Stimulated activated CD8-positive, alpha-beta memory T cell treated with anti-CD3 and anti-CD28 coated beads, Interleukin-12 subunit alpha, Interleukin-12 subunit beta, amount 100 ng/mL, for 24 hours (primary cell): ENCODE measurements around the gene LRRC4B.

ENCODE experiments used
- DNase-seq: peaks from one replicate; pipeline ENCODE4 v3.0.0-alpha.2; 2020; ENCODE audit errors: extremely low read depth

The LRRC4B gene

GRCh38 chr19:50520822-50521465, 47.3 kb downstream of the LRRC4B start:
- DNase-seq: no peak

GRCh38 chr19:50519006-50519575, 49.1 kb downstream of the LRRC4B start:
- no peak for DNase-seq

DNA sequence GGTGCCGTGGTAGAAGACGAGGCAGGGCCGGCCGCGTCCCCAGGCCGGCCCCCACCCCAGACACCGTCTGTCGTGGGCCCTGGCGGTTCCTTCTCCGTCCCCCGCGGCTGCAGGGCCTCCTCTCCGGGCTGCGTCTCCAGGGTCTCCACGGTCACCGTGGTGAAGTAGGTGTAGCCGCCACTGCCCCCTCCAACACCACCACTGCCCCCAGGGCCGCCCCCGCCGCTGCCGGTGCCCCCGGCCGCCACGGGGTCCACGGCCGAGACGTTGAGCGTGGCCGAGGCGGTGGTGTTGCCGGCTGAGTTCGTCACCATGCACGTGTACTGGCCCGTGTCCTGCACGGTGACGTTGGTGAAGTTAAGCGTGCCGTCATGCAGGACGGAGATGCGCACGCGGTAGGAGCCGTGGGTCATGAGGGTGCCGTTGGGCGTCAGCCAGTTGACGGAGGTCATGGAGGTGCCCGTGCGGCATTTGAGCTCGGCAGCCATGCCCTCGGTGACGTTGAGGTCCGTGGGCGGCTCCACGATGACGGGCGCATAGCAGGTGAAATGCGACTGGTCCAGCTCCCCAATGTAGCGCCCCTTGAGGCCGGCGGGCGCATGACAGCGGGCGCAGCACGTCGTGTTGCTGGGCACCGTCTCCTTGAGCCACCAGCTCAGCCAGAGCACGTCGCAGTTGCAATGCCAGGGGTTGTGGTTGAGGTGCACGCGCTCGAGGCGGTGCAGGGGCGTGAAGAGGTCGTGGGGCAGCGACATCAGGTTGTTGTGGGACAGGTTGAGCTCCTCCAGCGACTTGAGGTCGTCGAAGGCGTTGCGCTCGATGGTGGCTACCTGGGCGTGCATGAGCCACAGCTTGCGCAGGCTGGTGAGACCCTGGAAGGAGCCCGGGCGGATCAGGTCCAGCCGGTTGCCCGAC, 49.9 kb downstream of the LRRC4B start:
- DNase-seq: no peak

DNA sequence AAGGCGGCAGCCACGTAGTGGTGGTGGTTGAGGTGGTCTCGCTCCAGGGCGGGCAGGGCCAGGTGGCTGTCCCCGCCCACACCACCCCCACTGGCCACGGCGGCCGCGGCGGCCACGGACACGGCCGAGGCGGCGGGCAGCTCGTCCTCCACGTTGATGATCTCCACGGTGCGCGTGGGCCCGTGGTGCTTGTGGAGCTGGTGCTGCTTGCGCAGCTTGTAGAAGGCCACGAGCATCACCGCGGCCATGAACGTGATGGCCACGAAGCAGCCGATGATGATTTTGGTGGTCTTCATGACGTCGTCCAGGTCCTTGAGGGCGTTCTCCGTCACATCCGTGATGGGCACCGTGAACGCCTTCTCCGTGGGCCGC, 50.5 kb downstream of the LRRC4B start:
- DNase-seq: no peak

DNA sequence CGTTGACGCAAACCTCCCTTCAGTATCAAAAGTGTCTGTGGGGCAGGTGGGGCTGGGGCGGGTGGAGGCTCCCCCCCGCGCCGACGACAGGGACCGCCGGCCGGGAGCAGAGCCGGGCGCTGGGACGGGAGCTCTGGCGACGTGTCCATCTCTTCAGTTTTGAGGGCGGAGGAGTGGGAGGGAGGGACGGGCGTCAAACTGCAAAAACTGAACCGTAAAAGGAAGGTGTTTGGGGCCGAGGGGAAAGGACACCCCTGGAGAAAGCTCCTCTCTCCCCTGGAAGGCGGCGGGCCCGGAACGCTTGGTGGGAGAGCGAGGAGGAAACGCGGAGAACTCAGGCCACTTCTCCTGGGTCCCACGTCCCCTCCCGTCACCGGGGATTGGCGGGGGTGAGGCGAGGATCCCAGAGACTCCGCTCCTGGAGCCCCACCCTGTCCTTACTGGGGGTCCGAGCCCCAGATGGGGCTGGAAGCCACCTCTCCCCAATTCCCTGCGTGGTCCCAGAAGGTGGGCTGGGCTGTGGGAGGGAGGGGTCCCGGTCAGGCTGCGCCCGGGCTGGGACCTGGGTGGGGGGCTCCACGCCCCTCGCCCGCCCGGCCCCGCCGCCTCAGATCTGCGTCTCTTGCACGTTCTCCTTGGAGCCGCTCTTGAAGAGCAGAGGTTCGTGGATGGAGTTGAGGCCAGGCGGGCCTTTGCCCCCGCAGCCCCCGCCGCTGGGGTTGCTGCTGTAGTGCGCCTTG, 51.1 kb downstream of the LRRC4B start:
- DNase-seq: no peak

DNA sequence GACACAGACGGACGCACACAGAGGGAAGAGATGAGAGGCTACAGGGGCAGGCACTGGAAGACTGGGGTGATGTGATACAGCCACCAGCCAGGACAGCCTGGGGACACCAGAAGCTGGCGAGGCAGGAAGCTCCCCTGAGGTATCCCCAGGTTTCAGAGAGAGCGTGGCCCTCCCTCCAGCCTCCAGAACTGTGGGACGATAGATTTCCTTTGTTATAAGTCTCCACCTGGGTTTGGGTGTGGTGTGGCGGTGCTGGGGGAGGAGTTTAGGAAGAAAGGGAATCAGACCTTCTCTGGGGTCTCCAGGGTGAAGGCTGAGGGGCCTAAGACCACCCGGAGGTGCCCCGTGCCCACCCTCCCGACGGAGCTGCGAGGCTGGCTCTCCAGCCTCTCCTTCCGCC, 51.8 kb downstream of the LRRC4B start:
- no peak for DNase-seq

- no peak for DNase-seq
Measured at GRCh38 chr19:50515168-50515561, 53.1 kb downstream of the LRRC4B start.

- no peak for DNase-seq
Measured at GRCh38 chr19:50514346-50515167, 53.7 kb downstream of the LRRC4B start.

GRCh38 chr19:50513746-50514345, 54.4 kb downstream of the LRRC4B start, which contains the start of gene ASPDH:
Gene ASPDH, minus strand, starts transcription at chr19:50513913. Its CDS starts 90 bp downstream, at chr19:50513823.
- DNase-seq: no peak

- DNase-seq: no peak
Measured at GRCh38 chr19:50512999-50513745, 55.1 kb downstream of the LRRC4B start.

- no peak for DNase-seq
Measured at GRCh38 chr19:50512112-50512998, 55.9 kb downstream of the LRRC4B start.

DNA sequence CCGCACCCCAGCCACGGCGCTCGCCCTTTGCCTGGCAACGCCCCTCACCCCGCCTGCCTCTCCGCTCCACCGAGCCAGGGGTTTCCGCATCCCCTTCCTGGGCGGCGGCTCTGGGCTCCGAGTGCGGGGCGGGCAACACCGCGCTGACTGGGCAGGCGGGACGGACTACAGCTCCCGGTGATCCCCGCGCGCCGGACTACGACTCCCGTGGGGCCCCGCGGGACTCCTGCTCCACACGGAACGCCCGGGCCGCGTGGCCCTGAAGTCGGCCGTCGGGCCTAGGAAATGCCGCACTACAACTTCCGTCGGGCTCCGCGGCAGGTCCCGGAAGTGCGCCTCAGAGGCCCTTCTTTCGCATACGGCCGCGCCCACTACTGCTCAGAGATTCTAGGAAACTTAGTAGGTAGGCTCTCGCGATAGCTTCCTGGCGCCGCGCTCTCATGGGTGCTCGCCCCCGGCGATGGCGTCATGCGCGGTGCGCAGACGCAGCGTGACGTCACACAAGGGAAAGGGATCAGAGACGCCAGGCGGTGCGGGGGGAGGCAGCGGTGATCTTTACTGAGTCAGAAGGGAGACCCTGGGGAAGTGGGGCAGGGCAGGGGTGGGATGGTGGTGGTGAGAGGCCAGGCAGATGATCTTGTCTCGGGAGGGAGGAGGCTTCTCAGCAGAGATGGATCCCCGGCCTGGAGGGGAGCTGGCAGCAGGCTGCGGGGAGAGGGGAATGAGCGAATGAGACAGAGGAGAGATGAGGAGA, 57.0 kb downstream of the LRRC4B start, which contains the start of gene JOSD2:
Gene JOSD2 (minus strand): TSS at position 123 of the 754 bp plus-strand sequence. CDS start 760 bp downstream, outside the sequence.
- DNase-seq: peak; percentile 90

GRCh38 chr19:50510700-50511068, 57.6 kb downstream of the LRRC4B start:
- DNase-seq: no peak

DNA sequence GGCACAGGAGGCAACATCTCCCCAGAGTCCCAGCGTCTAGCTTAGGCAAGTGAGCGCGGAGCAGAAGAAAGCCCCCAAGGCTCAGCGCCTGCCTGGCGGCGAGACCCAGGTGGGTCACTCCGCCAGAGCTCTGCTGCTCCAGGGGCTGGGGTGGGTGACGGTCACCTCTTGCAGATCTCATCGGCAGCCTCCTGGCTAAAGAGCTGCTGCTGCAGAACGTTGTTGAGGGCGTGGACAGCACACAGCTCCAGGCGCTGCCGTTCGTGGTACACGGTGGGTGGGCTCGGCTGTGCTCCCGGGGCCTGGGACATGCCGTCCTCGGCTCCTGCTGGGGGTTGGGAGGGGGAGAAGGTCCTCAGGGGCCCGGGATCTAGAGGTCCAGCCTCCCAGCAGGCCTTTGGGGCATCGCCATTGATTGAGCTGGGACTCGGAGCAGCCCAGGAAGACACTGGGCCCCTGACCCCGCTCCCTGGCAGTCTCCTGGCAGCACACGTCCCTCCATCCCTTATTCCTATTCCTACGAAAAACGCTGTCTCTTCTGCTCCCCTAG, 58.0 kb downstream of the LRRC4B start:
- DNase-seq: no peak

GRCh38 chr19:50509366-50509765, 58.9 kb downstream of the LRRC4B start:
- no peak for DNase-seq

DNA sequence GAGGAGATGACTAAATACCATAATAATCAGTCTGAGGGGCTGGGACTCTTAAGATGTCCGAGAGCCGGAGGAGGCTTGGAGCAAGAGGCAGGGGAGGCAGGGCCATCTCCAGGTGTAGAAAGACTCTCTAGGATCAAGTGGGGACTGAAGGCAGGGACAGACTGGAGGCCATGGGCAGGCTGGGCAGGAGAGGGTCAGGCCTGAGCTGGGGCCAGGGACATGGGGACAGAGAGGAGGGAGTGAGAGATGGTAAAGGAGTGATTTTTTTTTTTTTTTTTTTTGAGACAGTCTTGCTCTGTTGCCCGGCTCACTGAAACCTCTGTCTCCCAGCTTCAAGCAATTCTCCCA, 59.4 kb downstream of the LRRC4B start:
- DNase-seq: no peak

GRCh38 chr19:50507376-50507775, 60.9 kb downstream of the LRRC4B start:
- no peak for DNase-seq

DNA sequence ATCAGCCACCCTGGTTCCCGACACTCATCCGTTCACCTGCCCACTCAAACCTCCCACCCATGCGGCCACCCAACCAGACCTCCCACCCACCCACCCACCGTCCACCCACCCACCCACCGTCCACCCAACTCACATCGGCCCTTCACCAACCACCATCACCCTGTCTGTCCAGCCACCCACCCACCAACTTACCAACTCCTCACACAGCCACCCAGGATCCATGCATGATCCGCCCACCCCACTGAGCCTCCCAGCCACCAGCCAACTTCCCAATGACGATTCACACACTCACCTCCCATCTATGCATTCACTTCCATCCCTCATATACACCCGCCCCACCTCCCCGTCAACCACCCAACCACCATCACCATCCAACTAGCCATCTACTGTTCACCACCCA, 61.5 kb downstream of the LRRC4B start:
- no peak for DNase-seq
